GM19023 (cell line): ENCODE data around the gene ETV7.
"Not testable (repeated sequence)": the region's sequence is repeated elsewhere in the genome, so short reads cannot be mapped to it uniquely, and the experiment has no call there.

ENCODE experiments used
- ATAC-seq: cut with Tn5 transposase; IDR thresholded peaks from one replicate; pipeline ENCODE4 v1.9.1; 2021; ENCODE audit warnings: mild to moderate bottlenecking, moderate library complexity; ENCODE audit not compliant: unreplicated experiment

ETV7 gene

GRCh38 chr6:36387440-36388303 is at the start of gene ETV7:
Gene ETV7, minus strand, starts transcription at chr6:36387669. Its CDS starts 128 bp downstream, at chr6:36387541.
- ATAC-seq = peak; percentile 46

GRCh38 chr6:36436466-36436865 is 49.0 kb upstream of the ETV7 start:
- ATAC-seq = no peak

- ATAC-seq = no peak
These were observed 44.7 kb upstream of the ETV7 start for GRCh38 chr6:36432151-36432671.

- ATAC-seq = no peak
These were observed 43.7 kb upstream of the ETV7 start for GRCh38 chr6:36431197-36431596.

GRCh38 chr6:36430351-36430750 is 42.9 kb upstream of the ETV7 start:
- ATAC-seq = no peak

GRCh38 chr6:36428911-36429310 is 41.4 kb upstream of the ETV7 start:
- no peak for ATAC-seq

- ATAC-seq = no peak
These were observed 39.2 kb upstream of the ETV7 start for GRCh38 chr6:36426622-36427021.

- ATAC-seq = peak; percentile 95
These were observed 35.8 kb upstream of the ETV7 start for GRCh38 chr6:36423101-36423824.

GRCh38 chr6:36422714-36423100 is 35.2 kb upstream of the ETV7 start:
- ATAC-seq = no peak

- no peak for ATAC-seq
These were observed 31.8 kb upstream of the ETV7 start for GRCh38 chr6:36419310-36419709.

GRCh38 chr6:36418558-36418957 is 31.1 kb upstream of the ETV7 start:
- ATAC-seq = no peak

- ATAC-seq = no peak
These were observed 27.0 kb upstream of the ETV7 start for GRCh38 chr6:36414481-36414880.

- no peak for ATAC-seq
These were observed 26.3 kb upstream of the ETV7 start for GRCh38 chr6:36413489-36414480.

GRCh38 chr6:36409718-36410117 is 22.2 kb upstream of the ETV7 start:
- not testable (repeated sequence) for ATAC-seq

GRCh38 chr6:36404164-36404563 is 16.7 kb upstream of the ETV7 start:
- ATAC-seq = no peak

- no peak for ATAC-seq
These were observed 15.0 kb upstream of the ETV7 start for GRCh38 chr6:36402481-36402880.

GRCh38 chr6:36399970-36400369 is 12.5 kb upstream of the ETV7 start:
- ATAC-seq = no peak

GRCh38 chr6:36392621-36393020 is 5.2 kb upstream of the ETV7 start:
- ATAC-seq = no peak

- no peak for ATAC-seq
These were observed 1.9 kb upstream of the ETV7 start for GRCh38 chr6:36389353-36389752.

- ATAC-seq = no peak
These were observed 702 bp downstream of the ETV7 start for GRCh38 chr6:36386495-36387439.
